Activated CD4-positive, alpha-beta T cell treated with anti-CD3 and anti-CD28 coated beads, Interleukin-2, amount 50 U/mL, for 48 hours (primary cell): Measurements from ENCODE around the gene FNDC3B.
"Not testable (repeated sequence)": the region's sequence is repeated elsewhere in the genome, so short reads cannot be mapped to it uniquely, and the experiment has no call there.

Source experiments
- DNase-seq, 2 experiments: peaks; one replicate each; pipeline ENCODE4 v3.0.0-alpha.2; 2020

FNDC3B gene

DNA sequence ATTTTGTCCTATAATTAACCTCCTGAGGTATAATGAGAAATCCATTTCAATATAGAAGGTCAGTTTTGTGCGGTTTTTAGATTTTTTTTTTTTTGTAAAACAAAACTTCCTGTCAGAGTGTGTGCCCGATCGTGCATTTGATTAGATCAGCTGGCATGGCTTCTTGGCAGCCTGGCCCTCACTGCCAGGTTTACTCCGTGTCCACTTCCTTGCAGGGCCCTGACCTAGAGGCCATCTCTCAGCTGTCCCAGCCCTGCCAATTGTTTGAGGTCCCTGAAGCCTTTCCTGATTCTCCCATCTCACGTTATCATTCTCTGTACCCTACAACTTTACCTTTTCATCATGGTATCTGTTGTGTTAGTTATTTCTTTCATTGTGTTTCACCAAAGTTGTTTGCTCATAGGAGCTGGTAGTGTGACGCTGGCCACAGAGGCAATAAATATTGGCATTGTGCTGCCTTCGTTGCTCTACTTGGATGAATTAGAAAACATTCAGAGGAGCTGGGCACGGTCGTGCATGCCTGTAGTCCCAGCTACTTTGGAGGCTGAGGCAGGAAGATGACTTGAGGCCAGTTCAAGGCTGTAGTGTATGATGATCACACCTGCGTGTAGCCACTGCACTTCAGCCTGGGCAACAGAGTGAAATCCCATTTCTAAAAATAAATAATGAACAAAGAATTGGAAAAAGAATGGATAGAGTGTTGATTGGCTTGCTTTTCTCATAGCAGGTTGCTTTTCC lies 206.9 kb downstream of the FNDC3B start:
- DNase-seq: no peak

DNA sequence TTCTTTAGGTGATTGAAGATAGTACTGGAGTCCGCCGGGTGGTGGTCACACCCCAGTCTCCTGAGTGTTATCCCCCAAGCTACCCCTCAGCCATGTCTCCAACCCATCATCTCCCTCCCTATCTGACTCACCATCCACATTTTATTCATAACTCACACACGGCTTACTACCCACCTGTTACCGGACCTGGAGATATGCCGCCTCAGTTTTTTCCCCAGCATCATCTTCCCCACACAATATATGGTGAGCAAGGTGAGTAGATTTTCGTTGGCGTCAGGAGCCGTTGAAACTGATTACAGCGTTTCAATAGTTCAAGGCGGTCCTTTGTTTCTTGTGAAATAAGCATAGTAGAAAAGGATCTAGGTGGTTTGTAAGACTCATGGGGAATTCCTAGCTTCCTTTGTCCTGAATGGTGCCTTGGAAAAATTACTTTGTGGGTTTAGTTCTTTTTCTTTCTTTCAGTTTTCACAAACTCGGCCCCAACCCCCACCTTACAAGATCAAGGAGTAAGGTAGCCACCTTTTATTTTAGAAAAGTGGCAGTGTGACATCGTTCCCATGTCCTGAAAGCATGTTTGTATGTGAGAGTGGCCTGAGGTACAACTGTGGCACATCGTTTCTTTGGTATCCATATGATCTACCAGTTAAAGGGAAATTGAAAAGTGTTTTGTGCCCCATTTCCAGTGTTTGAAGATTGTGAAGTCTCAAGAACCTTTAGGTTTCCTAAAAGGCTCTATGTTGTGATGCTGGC lies 208.3 kb downstream of the FNDC3B start:
- DNase-seq: no peak

DNA sequence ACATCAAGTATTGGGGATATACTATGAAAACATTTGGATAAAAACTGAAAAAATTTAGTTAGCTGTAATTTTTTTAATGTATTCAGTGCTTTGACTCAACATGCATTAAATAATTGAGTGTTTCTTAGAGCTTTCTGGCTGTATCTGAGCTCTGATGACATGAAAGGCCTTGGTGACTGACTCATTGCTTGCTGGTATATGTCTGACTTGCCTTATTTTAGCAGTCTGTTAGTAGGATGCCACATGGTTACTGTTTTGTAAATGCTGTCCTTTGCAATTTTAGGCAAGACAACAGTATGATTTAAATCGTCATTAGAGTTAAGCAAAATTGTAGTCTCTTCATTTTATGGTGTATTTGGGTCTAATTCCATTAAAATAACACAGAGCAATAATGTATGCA lies 209.7 kb downstream of the FNDC3B start:
- no peak for DNase-seq

DNA sequence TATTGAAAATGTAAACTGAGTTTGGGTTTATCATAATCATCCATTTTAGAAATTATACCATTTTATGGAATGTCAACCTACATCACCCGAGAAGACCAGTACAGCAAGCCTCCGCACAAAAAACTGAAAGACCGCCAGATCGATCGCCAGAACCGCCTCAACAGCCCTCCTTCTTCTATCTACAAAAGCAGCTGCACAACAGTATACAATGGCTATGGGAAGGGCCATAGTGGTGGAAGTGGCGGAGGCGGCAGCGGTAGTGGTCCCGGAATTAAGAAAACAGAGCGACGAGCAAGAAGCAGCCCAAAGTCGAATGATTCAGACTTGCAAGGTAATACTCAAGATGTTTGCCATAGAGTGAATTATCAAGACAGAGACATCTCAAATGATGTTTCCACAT lies 211.8 kb downstream of the FNDC3B start:
- no peak for DNase-seq

DNA sequence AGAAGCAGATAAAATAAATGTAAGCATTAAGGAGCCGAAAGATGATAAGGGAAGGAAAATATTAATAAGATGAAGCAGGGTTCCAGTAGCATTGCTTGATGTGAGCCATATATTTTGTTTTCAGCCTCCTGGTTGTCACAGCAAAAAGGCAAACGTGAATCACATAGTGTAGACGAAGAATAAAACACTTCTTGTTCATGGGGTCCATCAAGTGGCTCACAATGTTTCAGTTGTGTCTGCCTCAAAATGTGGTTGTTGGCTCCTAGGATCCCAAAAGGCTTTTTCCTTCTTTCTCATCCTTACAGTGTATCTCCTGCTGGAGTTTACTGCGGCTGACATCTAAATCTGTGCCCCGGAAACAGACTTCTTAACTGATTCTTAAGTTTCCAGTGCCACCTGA lies 213.8 kb downstream of the FNDC3B start:
- no peak for DNase-seq

DNA sequence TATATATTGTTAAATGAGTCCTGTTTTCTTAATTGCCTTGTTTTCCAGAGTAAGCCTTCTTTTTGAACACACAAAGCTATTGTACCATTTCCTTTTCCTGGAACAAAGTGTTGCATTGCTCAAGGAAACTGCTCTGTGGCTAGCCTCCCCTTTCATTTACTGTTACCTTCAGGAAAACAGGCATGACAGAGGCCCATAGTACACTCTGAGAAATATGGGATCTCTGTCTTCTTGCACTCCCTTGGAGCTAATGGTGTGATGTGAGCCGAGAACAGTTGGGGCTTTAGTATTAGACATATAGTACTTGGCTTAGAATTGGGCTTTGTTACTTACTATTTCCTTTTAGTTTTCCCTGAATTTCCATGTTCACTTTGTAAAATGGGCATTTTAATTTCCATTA lies 215.2 kb downstream of the FNDC3B start:
- no peak for DNase-seq

DNA sequence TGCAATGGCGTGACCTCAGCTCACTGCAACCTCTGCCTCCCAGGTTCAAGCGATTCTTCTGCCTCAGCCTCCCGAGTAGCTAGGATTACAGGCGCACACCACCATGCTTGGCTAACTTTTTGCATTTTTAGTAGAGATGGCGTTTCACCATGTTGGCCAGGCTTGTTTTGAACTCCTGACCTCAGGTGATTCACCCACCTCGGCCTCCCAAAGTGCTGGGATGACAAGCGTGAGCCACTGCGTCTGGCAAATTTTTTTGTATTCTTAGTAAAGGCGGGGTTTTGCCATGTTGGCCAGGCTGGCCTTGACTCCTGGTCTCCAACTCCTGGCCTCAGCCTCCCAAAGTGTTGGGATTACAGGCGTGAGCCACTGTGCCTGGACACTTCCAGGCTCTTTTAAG lies 215.9 kb downstream of the FNDC3B start:
- DNase-seq: not testable (repeated sequence)

DNA sequence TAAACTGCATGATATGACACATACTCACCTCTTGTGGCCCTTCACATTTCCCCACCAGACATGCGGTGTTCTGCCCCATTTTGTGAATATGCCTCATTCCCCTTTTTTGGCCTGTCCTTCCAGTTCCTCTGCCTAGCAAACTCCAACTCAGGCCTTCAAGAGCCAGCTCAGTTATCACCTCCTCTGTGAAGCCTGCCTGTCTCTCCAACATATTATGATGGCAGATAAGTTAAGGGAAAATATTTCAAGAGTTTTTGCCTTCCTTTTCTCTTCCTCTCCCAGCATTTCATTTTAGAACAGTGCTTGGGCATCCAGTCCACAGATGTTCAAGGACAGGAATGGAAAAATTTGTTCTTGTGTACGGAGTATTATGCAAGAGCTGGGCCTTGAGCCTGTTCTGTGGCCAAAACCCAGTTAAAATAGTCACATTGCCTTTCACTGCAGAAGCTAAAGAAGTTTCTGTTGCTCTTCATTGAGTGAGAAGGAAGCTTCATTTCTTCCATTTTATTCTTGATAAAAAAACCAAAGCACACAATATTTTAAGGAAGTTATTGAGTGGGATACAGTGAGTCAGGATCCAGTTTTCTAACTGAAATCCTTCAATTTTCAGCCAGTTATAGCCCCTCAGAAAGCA lies 216.8 kb downstream of the FNDC3B start:
- no peak for DNase-seq

DNA sequence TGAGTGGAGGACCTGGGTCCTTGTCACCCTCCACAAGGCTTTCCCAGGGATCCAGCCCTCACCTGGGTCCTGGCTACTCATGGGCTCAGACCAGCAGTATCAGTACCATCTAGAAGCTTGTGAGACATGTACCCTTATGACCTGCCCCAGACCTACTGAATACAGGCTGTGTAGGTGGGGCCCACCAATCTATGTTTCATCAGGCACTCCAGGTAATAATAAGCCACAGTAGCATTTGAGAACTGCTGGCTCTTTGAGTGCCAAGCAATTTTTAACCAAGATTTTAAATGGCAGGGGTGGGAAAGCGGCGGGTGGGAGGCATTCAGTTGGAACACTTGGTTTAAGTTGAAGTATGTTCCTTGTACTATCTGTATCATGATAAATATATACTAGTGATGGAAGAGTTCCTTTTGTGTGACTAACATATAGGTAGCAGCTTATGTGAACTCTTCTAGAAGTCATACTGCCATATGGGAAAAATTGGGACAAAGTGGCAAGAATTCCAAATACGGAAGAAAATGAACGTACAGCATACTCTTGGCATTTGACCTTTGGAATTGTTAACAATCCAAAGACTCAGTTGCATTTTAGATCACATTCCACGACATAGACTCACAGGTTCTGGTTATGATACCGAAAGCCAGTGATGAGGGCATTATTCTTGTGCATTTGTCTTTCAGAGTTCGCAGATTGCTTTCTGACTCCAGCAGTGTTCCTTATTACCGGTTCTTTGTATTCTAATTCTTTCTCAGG lies 218.4 kb downstream of the FNDC3B start:
- no peak for DNase-seq

DNA sequence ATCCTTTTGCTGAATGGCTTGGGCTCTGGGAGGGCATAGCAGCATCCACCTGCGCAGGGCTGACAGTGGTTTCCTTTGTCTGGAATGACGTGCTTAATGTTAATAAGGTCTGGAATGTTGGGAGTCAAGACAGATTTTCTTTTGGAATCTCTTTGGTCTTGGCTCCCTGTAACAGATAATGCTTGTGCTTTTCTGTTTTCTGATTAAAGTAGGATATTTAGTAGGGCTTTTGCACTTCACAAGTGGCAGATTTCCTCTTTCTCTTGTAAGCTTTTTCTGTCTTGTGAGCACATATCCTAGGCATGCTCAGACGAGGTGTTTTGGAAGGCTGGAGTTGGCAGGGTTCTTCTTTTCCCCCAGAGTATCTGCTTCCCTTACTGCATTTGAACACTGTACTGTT lies 219.2 kb downstream of the FNDC3B start:
- no peak for DNase-seq

DNA sequence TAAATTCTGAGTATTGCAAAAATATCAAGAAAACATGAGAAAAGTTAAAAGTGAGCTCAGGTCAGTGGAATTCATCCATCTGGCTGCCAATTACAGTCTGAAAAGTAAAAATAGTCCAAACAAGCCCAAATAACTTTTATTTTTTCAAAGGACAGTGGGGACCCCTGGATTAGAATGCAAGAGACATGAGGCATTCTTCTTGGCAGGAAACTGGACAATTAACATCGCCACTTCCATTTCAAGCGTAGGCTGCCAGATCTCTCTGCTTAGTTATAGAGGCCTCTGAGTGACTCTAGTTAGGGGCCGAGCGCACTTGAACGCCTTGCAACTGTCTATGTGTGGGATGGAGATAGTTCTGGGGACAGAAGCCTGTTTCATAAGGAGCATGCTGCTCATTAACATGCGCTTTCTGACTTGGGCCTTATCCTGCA lies 219.7 kb downstream of the FNDC3B start:
- DNase-seq: no peak

DNA sequence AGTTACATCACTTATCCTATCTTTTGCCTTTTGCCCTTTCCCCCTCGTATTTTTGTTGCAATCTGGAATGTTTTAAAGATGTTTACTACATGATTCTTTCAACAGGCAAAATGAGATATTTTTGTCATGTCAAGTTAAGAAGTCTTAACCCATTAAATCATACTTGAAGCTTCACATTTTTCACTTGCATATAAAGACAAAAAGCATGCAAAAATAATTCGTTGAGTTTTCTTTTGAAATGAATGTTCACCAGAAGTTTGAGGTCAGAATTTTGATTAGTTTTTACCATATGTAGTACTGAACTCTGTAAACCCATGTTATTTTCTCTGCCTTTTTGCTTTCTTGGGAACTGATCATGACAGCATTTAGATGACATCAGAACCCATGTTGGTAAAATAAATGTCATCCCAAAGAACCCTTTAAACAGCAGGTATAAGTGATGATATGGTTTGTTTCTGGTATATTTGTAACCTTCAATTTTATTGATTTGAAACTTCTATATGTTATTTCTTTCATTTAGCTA lies 220.4 kb downstream of the FNDC3B start:
- no peak for DNase-seq

DNA sequence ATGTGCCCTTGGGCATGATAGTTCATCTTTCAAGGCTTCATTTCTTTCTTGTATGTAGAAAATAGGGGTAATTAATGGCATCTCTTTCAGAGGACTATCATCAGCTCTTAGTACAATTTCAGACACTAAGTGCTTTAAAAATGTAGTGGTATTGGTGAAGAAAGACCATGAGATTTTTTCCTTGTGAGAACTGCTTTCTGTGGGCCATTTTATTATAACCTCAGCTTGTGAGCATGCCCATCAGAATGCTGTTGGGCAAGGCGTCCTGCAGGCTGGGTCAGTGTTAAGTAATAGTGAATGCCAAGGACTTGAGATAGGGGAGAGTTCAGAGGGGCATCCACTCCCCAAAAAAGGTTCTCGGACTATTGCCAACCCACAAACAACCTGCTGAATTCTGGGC lies 221.0 kb downstream of the FNDC3B start:
- no peak for DNase-seq

DNA sequence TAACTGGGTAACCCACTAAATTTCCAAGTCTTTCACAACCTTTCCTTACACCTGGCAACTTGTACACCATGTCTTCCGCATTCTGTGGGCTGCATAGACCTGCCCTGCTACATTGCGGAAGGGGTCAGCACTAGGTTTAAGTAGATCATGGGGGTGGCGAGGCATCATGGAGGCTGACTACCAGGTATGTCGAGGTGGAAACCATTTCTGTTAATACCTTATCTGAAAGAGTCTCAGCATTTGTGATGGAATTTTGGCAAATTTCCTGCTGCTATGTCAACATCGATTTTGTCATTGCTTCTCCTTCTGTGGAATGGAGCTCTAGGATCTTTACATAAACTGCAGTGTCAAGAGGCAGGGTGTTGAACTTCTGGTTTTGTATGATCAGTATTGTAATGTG lies 221.7 kb downstream of the FNDC3B start:
- DNase-seq: no peak

DNA sequence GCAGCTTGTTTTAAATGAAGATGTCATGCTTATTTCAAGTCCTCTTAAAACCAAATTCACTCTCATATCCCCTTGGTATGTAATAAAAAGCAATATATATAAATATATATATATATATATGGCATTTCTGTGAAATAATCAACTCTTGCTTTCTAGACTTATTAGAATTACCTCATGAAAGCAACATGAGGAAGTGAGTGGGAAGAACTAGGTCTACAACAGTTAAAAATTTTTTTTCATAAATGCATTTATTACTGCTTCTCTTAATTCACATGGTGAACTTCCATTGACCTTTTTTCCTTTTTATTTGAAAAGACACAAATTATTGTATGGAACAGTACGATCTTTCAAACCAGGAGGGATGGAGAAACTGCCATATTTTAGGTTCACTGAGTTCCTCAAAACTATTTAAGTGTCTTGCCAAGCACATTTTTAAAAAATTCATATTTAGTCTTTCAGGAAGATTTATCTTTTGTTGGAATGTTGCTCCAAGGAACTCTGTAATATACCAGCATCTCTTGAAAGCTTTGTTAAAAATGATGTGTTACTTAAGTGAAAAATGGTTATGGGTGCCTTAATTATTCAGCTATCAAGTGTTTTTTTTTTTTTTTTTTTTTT lies 223.7 kb downstream of the FNDC3B start:
- no peak for DNase-seq

DNA sequence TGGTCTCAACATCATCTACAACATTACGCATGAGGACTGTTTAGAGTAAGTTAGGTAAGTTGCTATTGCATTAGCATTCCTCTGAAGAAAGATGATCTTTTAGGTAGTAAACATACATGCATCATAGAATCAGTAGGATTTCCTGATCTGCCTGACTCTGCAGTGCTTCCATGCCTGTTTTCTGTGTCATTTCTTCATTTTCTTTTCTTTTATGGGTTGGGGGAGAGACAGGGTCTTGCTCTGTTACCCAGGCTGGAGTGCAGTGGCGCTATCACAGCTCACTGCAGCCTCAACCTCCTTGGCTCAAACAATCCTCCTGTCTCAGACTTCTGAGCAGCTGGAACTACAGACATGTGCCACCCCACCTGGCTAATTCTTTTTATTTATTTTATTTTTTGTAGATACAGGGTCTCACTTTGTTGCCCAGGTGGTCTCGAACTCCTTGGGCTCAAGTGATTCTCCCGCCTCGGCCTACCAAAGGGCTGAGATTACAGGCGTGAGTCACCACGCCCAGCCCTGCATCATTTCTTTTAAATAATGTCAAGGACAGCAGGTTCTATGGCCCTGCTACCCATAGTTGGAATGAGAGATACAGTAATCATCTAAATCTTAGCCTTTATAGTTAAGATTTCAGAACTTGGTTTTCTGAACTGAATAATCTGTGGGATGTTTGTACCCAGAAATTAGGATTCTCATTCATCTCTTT lies 224.6 kb downstream of the FNDC3B start:
- DNase-seq: no peak

DNA sequence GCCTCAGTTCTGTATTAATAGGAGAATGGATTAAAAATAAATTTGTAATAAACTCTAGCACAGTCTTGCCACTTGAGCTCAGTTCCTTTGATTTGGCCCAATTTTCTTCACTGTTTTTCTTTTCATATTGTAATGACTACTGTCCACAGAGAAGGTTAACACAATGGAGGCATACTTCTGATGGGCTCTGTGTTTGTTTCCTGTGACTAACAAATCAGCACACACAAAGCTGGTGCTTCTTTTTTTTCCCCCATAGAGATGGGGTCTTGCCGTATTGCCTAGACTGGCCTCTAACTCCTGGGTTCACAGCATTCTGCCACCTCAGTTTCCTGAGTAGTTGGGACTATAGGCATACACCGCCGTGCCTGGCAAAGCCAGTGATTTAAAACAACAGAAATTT lies 226.7 kb downstream of the FNDC3B start:
- DNase-seq: no peak

DNA sequence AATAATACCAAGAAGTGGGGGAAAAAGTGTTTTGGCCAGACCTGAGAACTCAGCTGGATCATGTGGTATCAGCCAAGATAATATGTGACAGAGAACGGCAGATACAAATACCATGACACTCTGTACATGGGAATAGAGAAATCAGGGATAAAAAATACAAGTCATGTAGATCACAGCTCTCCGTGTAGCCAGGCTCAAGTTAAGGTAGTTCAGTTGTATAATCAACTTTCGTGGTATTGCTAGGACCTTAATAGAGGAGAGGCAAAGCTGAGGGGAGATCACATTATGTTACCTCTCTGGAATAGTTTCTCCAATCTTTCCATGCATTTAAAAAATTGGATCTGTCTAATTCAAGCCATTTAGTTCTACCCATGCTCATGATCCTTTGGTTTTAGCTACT lies 229.0 kb downstream of the FNDC3B start:
- DNase-seq: no peak

DNA sequence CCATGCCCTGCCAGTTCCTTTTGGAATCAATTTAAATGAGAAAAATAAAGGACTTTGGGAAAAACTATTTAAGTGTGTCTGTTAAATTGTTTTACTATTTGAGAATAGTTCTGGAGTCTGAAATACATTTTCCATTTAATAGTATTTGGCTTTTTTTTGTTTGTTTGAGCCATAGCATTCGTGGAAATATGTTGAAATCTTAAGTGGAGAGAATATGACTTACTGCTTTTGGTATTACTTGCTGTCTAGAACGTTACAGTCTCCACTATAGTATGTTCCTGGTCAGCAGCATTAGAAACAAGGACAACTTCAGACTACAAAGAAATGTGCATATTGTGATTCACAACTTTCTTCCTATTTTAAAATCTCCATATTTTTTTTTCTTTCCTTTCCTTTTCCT lies 229.5 kb downstream of the FNDC3B start:
- no peak for DNase-seq

DNA sequence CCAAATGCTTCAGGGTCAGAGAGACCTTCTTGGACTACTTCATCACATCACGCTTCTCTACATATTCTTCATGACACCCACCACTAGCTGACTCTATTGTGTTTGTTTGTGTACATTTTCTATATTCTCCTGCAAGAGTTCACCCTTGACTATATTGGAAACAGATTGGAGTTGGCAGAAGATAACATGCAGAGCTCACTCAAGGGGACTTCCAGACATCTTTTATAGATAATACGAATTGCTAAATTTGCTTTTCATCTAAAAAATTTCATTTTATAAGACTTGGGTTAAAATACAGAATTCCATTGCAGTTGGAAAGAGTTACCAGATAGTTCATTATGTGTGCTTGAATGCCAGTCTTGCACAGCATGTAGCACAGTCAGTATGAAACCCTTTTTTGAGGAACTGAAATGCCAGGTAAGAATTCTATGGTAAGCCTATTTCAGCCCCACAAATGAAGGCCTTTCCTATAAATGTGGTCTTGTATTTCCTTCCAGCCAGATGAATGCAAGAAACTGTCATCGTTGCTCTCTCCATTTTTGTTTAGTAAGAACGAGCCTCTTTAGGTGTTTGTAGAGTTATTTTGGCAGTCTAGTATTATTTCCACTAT lies 231.3 kb downstream of the FNDC3B start:
- DNase-seq: no peak

DNA sequence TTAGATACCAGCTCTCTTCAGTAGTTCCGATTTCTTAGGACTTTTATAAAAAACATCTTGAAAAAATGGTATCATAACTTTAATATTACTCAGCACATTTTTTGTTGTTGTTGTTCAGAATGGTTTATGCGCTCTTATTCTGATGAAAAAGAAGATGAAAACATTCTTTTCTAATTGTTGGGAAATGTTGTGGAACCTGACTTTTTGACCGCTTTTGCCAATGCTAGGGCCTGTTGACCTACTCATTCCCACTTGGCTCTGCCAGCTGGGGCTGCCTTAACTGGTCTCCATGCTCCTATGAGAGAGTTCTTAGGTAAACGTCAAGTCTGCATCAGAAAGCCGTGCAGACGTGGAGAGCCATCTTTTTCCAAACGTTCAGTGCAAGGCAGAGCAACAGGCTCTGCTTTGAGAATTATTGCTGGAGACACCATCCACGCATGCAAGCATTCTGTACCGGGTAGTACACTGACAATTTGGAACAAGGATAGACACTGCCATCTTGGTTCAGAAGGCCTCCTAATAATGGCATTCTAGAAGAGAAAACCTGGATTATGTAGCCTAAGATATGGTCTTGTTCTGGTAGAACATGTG lies 232.1 kb downstream of the FNDC3B start:
- no peak for DNase-seq
